LNCAP (cell line): ENCODE results near the gene CCBE1.

Source experiments
- TF ChIP-seq, protein P1 (sequence below): fragments of 450-650 bp; IDR thresholded peaks from 2 replicates; pipeline ENCODE4 v1.5.1; 2017; ENCODE audit warnings: mild to moderate bottlenecking

CCBE1 gene

DNA sequence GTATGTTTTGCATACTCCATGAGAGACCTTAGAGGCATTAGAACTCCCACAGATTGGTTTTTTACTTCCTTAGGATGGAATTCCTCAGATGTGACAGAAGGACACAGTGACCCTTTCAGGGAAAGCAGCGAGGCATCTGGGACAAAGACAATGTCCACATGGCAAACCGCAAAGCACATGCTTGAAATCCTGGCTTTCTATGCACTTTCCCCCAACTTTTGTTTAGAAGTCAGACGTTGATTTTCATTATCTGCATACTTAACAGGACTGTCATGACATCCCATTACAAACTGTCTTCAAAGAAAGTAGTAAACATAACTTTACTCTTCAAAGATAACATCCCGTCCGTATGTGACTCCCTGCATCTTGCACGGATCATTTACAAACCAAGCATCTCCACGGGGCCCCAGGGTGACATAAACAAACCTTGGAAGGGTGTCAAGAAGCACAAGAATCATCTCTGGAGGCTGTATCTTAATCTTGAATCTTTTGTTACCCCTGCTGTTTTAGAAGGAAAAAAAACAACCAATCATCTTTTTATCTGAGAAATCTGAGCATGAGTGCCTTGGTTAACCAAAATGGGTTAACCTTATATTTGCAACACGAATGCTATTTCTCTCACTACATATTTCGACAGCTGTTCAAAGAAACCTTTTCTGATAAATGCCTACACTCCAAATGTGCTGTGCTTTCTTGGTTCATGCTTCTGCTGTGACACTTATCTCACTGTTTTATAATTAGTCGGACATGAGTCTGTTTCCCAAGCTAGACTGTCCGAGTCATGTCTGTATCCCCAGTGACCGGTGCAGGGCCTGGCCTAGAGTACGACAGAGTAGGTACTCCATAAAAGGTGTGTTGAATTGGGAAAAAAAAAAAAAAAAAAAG lies 90.8 kb downstream of the CCBE1 start:
- TF ChIP-seq, protein P1, sequence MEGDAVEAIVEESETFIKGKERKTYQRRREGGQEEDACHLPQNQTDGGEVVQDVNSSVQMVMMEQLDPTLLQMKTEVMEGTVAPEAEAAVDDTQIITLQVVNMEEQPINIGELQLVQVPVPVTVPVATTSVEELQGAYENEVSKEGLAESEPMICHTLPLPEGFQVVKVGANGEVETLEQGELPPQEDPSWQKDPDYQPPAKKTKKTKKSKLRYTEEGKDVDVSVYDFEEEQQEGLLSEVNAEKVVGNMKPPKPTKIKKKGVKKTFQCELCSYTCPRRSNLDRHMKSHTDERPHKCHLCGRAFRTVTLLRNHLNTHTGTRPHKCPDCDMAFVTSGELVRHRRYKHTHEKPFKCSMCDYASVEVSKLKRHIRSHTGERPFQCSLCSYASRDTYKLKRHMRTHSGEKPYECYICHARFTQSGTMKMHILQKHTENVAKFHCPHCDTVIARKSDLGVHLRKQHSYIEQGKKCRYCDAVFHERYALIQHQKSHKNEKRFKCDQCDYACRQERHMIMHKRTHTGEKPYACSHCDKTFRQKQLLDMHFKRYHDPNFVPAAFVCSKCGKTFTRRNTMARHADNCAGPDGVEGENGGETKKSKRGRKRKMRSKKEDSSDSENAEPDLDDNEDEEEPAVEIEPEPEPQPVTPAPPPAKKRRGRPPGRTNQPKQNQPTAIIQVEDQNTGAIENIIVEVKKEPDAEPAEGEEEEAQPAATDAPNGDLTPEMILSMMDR, result no peak

GRCh38 chr18:59605633-59606192 lies 91.5 kb downstream of the CCBE1 start:
- TF ChIP-seq, protein P1, result no peak

DNA sequence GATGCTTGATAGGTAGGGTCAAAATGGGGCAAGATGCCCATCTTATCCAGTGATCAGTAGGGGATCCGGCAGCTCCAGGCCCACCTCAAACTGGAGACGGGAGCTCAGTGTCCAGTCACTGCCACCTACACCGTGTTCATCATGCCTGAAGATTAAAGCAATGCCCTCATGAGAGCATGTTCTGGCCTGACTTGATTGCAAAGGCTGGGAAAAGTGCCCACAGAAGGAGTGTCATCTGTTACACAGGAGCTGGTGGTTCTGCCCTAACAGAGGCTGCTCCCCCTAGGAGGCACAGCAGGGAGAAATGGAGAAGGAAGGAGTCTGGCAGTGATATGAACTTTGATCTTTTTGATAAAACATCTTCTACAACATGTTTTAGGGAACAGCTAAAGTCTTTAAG lies 92.3 kb downstream of the CCBE1 start:
- TF ChIP-seq, protein P1, result no peak

DNA sequence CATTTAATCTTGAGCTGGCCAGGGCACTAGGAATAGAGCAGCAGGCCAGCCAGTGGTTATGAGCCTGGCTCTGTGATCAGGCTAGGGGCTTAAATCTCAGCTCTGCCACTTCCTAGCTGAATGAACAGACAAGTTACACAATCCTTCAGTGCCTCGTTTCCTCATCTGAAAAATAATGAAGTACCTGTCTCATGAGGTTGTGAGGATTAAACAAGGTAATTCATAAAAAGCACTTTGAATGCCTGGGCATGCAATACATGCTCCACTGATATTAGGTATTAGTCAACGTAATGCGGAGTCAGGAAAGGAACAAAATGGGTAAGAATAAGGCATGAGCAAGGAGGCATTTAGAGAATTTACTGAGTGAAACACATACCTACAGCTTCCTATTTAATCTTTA lies 100.2 kb downstream of the CCBE1 start:
- TF ChIP-seq, protein P1, result no peak

GRCh38 chr18:59593291-59593717 lies 103.9 kb downstream of the CCBE1 start:
- TF ChIP-seq, protein P1, result no peak

DNA sequence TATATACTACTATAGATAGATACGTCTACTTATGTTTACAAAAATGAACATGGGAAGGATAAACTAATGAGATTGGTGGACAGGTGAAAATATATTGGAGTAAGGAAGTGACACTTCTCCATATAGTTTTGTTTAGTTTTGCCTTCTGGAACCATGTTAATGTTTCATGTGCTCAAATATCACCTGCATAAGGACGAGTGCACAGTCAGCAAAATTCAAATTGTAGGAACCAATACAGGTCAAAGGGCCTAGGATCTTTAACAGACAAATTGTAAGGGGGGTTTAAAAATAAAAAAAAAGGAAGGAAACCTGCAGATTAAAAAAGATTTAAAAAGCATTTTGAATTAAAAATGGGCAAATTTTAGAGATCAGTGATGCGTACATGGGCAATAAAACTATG lies 104.6 kb downstream of the CCBE1 start:
- TF ChIP-seq, protein P1, result no peak

- TF ChIP-seq, protein P1, result no peak
Observed at GRCh38 chr18:59582395-59582794, 114.8 kb downstream of the CCBE1 start.
